Upper lobe of left lung (tissue), 6 donors: ENCODE measurements around the gene MSI2. TPM values are rescaled to one million over a fixed set of nuclear protein-coding genes. Genes with fewer than 3 reads are reported as not detected.

ENCODE experiments used
- ATAC-seq, 2 donors: fragments of 200-7000 bp; cut with Tn5 transposase; one replicate each; pipeline ENCODE4 v1.9.1; 2022; ENCODE audit warnings: mild to moderate bottlenecking in 2 of 2, moderate library complexity in 2 of 2; ENCODE audit not compliant: low FRiP score in 2 of 2
- DNase-seq, 2 donors: peaks; one replicate each; pipeline ENCODE4 v3.0.0-alpha.2; 2019 to 2020
- H3K27ac ChIP-seq, 4 donors: fragments of 200-600 bp; sonication (generic); one replicate each; pipeline ENCODE4 v1.5.1; 2016 to 2019
- H3K27me3 ChIP-seq, 4 donors: fragments of 200-600 bp; sonication (generic); one replicate each; pipeline ENCODE4 v1.5.1; 2017 to 2019
- H3K36me3 ChIP-seq, 4 donors: fragments of 200-600 bp; sonication (generic); one replicate each; pipeline ENCODE4 v1.5.1; 2016 to 2019
- H3K4me1 ChIP-seq, 4 donors: fragments of 200-600 bp; sonication (generic); one replicate each; pipeline ENCODE4 v1.5.1; 2018 to 2019
- H3K4me3 ChIP-seq, 4 donors: fragments of 200-600 bp; sonication (generic); one replicate each; pipeline ENCODE4 v1.5.1; 2017 to 2019; ENCODE audit warnings: mild to moderate bottlenecking in 2 of 4, moderate library complexity in 1 of 4
- H3K9me3 ChIP-seq, 4 donors: fragments of 200-600 bp; sonication (generic); one replicate each; pipeline ENCODE4 v1.5.1; 2018 to 2019
- CTCF ChIP-seq, 6 experiments: fragments of 450-650 bp in 4 of 6; fragments of 200-600 bp in 2 of 6; sonication (generic) in 2 of 6; IDR thresholded peaks; one replicate each; pipeline ENCODE4 v1.5.1; 2016 to 2019; ENCODE audit warnings: antibody characterized with exemption in 6 of 6
- EP300 ChIP-seq, 4 donors: sonication (generic); formaldehyde crosslinking; IDR thresholded peaks; one replicate each; pipeline ENCODE4 v1.5.1; 2017; ENCODE audit warnings: antibody characterized with exemption in 4 of 4, control low read depth in 2 of 4
- POLR2A ChIP-seq, 4 donors: fragments of 450-650 bp; IDR thresholded peaks; one replicate each; pipeline ENCODE4 v1.5.1; 2016 to 2017; ENCODE audit warnings: antibody characterized with exemption in 4 of 4, mild to moderate bottlenecking in 2 of 4
- POLR2AphosphoS5 ChIP-seq, 2 donors: sonication (generic); formaldehyde crosslinking; IDR thresholded peaks; one replicate each; pipeline ENCODE4 v1.5.1; 2017; ENCODE audit warnings: antibody characterized with exemption in 2 of 2
- WGBS, 2 donors: methylation state at CpG; one replicate each; pipeline ENCODE4 v1.1.5; 2017 to 2018; 5-methylcytosine and 5-hydroxymethylcytosine counted together
- total RNA-seq, 6 donors: library from RNA; depleted of rRNA in 4 of 6; stranded (reverse); fragments of >200 nt in 4 of 6; gene quantifications; one replicate each; pipeline versions ENCODE4 v1.1.0 to v1.2.1, GENCODE V29; 2016 to 2021
- donor health status: DM: no; HTN: no; CAD: no; lungs with moderate emphysema.
- donor health status: DM: no; HTN: yes; CAD: no; lungs with severe emphysema.

The MSI2 gene
- total RNA-seq, 6 donors from 2014 or later = 20.1 to 44.0 (median 32.2) TPM

- DNase-seq = no peak
- no peaks in the 10 kb centered on the region for H3K27me3 ChIP-seq
- ATAC-seq = no peak
- no peaks in the 10 kb centered on the region for H3K36me3 ChIP-seq
- no peak for TF ChIP-seq POLR2AphosphoS5 (IDR thresholded peaks at IDR 0.05)
- no peak for TF ChIP-seq CTCF (IDR thresholded peaks at IDR 0.05)
- no peak for TF ChIP-seq EP300 (IDR thresholded peaks at IDR 0.05)
- TF ChIP-seq POLR2A (IDR thresholded peaks at IDR 0.05) = no peak
- 75 to 90% methylated on average over 3 of the region's 3 CpGs for WGBS, 2 donors
- no peak overlapping the region for H3K27ac ChIP-seq
- H3K9me3 ChIP-seq = no peaks in the 10 kb centered on the region
- peaks cover 10 to 22% (median 15%) of the 10 kb centered on the region in 4 donors for H3K4me1 ChIP-seq
- H3K4me3 ChIP-seq = no peak overlapping the region
These were observed 273.7 kb downstream of the MSI2 start for GRCh38 chr17:57530026-57530425.

GRCh38 chr17:57530508-57530907 is 274.2 kb downstream of the MSI2 start:
- H3K36me3 ChIP-seq = no peaks in the 10 kb centered on the region
- peaks cover 10 to 22% (median 15%) of the 10 kb centered on the region in 4 donors for H3K4me1 ChIP-seq
- no peak overlapping the region for H3K4me3 ChIP-seq
- no peak for ATAC-seq
- TF ChIP-seq POLR2A (IDR thresholded peaks at IDR 0.05) (no peak), CTCF (IDR thresholded peaks at IDR 0.05) (no peak), EP300 (IDR thresholded peaks at IDR 0.05) (no peak), POLR2AphosphoS5 (IDR thresholded peaks at IDR 0.05) (no peak)
- no peaks in the 10 kb centered on the region for H3K9me3 ChIP-seq
- no peak overlapping the region for H3K27ac ChIP-seq
- 59 to 72% methylated on average over 4 of the region's 4 CpGs for WGBS, 2 donors
- H3K27me3 ChIP-seq = no peaks in the 10 kb centered on the region
- DNase-seq = no peak

- Histone ChIP-seq H3K27ac (no peak overlapping the region), H3K9me3 (no peaks in the 10 kb centered on the region), H3K4me3 (no peak overlapping the region), H3K36me3 (no peaks in the 10 kb centered on the region), H3K4me1 (peaks cover 10 to 22% (median 15%) of the 10 kb centered on the region in 4 donors), H3K27me3 (no peaks in the 10 kb centered on the region)
- 97 to 98% methylated on average over 7 of the region's 7 CpGs for WGBS, 2 donors
- no peak for DNase-seq
- no peak for ATAC-seq
- TF ChIP-seq POLR2AphosphoS5 (IDR thresholded peaks at IDR 0.05) (no peak), POLR2A (IDR thresholded peaks at IDR 0.05) (no peak), CTCF (IDR thresholded peaks at IDR 0.05) (no peak), EP300 (IDR thresholded peaks at IDR 0.05) (no peak)
These were observed 274.8 kb downstream of the MSI2 start for GRCh38 chr17:57531078-57531477.

GRCh38 chr17:57531648-57532504 is 275.6 kb downstream of the MSI2 start:
- H3K27ac ChIP-seq = no peak overlapping the region
- H3K36me3 ChIP-seq = no peaks in the 10 kb centered on the region
- H3K4me3 ChIP-seq = no peak overlapping the region
- no peaks in the 10 kb centered on the region for H3K27me3 ChIP-seq
- no peaks in the 10 kb centered on the region for H3K9me3 ChIP-seq
- WGBS, 2 donors = 78 to 86% methylated on average over 18 to 19 of the region's 19 CpGs
- ATAC-seq (no peak), DNase-seq (no peak)
- TF ChIP-seq CTCF (IDR thresholded peaks at IDR 0.05) (no peak), POLR2A (IDR thresholded peaks at IDR 0.05) (no peak), POLR2AphosphoS5 (IDR thresholded peaks at IDR 0.05) (no peak), EP300 (IDR thresholded peaks at IDR 0.05) (no peak)
- peaks cover 5 to 19% (median 13%) of the 10 kb centered on the region in 4 donors for H3K4me1 ChIP-seq
